Stimulated activated naive CD8-positive, alpha-beta T cell treated with anti-CD3 and anti-CD28 coated beads, Interleukin-15, Interleukin-2, amounts not matched to agents 100 U/mL and 50 U/mL, for 24 hours (primary cell): Measurements from ENCODE around the gene SEZ6L.

Source experiments
- ATAC-seq: fragments of 150-1000 bp; cut with Tn5 transposase; one replicate; pipeline ENCODE4 v1.10.0; 2021
- DNase-seq: peaks from one replicate; pipeline ENCODE4 v3.0.0; 2021

Gene SEZ6L

DNA sequence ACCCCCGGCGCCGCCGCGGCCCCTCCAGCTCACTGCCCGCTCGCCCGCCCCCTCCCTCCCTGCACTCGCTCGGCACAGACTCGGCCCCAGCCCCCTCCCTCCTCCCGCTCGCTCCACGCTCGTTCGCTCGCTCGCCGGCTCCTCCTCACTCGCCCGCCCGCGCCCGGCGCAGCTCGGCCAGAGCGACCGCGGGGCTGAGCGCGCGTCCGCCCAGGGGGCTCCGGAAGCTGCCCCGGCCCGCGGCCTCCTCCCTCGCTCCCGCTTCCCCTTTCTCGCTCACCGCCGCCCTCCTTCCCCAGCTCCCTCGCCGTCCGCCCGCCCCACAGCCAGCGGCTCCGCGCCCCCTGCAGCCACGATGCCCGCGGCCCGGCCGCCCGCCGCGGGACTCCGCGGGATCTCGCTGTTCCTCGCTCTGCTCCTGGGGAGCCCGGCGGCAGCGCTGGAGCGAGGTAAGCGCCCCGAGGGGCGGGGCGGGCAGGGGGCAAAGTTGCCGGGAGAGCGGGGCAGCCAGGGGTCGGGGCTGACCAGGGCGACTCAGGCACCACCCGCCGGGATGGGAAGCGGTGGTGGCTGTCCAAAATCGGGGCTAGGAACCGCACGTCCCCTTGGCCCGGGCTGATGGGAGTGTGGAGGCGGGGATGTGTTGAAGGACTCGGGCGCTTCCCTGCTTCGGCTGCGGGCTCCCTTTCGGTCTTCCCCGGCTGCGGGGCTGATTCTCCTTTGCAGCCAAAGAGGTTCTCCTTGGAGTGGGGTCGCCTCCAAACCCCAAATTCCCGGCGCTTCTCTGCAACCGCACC lies at the start of gene SEZ6L:
TSS of gene SEZ6L (plus strand) at position 148 of the 797 bp plus-strand sequence. CDS start at position 356, 208 bp downstream.
- ATAC-seq (peak; percentile 23), DNase-seq (peak; percentile 4)

DNA sequence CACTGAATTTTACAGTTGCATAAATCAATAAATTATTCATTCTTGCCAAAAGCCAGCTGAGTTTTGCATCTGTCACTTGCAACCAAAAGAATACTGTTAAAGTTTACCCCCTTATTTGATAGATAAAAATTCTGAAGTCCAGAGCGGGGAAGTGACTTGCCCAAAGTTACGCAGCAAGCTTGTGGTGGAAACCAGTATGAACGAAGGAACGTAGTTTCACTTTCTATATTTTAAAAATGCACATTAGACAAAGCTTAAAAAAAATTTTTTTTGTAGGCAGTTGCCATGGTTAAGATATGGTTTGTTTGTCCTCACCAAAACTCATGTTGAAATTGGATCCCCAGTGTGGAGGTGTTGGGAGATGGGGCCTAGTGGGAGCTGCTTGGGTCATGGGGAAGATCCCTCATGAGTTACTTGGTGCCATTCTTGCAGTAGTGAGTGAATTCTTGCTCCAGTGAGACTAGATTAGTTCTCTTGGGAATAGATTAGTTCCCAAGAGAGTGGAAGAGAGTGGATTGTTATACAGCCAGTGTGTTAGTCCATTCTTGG lies 46.3 kb upstream of the SEZ6L start:
- DNase-seq (no peak), ATAC-seq (no peak)

DNA sequence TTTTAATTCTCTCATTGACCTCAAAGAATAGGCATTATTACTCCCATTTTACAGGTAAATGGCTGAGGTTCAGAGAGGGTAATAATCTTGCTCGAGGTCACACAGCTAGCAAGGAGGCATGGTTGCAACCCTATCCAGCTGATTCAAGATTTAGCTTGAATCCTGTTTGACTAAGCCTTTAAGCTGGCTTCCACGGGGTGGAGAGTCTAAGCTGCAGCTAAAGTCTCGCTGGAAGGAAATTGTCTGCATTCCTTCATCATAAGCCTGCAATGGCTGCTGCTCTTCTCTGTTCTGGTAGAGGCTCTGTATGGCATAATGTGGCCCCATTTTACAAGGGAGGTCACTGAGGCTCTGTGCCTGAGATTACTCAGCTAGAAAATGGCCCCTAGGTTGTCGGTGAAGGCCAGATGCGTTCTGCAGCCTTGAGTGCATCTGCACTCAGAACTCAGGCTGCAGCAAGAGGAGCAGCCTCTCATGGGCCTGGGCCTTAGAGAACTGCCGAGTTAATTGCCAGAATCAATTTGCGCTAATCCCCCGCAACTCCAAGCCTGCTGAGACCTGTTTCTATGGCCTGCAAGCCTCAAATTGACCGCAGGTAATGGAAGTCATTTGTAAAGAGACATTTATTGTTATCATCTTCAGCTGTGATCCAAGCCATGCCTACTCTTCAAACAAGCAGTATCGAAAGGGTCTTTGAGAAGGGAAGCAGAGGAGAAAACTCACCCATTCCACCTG lies 44.1 kb upstream of the SEZ6L start:
- no peak for ATAC-seq
- no peak for DNase-seq

DNA sequence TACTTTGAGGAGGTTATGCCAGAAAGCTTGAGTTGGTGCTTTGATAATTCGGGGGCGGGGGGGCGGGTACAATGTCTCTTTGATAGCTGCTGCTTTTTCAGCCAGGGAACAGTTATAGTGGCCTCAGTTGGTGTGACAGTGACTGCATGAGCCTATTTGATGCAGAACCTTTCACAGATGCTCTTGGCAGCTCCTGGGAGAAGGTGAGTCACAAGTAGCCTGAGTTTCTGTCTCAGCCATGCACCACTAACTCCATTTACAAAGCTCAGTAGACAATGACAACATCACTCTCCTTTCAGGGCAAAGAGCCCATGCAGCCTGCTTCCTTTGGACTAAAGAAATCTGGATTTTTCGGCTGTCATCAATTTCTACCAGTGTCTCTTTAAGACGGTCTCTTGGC lies 42.1 kb upstream of the SEZ6L start:
- DNase-seq (no peak), ATAC-seq (no peak)

DNA sequence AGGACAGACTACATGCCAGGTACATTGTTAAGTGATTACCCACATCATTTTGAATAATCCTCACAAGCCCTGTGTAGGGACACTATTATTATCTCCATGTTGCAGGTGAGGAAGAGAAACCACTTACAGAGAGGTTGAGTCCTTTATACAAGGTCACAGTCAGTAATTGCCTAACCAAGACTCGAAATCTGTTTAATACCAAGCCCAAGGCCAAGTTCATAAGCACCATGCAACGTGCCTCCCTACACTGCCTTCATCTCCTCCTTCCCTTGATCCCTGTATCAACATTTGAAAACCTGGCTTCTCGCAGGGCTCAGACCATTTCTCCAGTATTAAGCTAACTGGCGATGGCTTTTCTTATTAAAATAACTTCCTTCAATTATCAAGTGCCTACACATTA lies 41.7 kb upstream of the SEZ6L start:
- no peak for DNase-seq
- ATAC-seq: no peak

DNA sequence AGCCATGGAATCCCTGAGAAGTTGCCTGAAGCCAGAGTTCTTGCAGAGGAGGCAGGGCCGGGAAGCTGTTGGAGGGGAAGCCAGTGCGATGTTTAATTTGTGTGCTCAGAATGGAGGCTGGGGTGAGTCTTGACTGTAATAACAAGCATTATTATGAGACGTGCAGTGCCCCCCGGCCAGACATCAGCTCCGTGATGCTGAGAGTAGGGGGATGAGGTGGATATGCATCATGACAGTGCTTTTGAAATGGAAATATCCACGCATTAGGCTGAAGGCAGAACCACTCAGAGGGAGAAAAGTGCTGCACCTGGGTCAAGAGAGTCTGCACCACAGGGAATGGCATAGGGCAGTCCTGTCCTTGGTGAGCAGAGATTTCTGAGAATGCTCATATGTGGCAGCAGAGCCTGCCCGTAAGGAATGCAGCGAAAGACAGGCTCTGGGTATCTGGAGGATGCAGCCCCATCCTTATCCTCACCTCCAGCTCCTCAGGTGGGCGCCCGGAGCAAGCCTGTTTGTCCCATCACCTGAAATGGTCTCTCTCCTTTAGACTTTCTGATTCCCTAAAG lies 37.6 kb upstream of the SEZ6L start:
- DNase-seq (no peak), ATAC-seq (no peak)

DNA sequence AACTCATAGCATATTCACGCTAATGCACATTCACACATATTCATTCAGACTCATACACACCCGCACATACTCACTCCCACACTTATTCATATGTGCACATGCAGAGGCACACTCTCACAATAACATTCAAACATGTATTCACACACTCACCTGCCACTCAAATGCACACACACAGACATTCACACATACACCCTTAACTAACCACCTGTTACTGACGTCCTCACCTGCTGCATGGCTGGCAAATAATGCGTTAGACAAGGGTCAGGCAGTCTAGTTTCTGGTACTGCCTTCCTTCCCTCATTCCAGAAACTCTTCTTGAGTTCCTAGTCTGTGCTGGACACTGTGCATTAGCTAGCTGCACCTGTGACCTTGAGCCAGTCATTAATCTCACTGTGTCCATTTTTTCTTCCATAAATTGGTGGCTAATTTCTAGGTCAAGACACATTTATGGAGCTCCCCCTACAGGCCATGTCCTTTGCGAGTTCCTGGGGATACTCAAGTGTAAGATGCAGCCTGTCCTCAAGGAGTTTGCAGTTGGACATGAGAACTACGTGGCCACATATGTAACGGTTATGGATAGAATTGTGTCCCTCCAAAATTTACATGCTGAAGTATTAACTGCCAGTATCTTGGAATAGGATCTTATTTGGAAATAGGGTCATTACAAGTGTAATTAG lies 34.5 kb upstream of the SEZ6L start:
- ATAC-seq: no peak

DNA sequence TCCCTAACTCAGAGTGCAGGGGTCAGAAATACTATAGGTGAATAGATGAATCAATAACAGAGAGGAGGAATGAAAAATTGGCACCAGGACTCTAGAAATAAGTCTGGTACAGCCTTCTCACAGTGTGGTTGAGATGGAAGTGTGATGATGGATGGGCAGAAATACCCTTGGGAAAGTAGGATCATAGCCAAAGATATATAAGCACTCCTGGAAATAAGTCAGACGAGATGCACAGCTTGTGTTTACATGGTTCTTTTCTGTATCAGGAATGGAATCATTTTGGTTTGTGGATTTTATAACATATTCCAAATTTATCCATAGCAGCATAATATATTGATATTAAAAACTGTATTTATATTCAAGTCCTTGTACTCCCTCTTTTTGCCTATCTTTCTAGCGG lies 33.5 kb upstream of the SEZ6L start:
- DNase-seq: no peak
- no peak for ATAC-seq

More for the DNA sequence above, 34.5 kb upstream of the SEZ6L start:
- peak; percentile 4 for DNase-seq

DNA sequence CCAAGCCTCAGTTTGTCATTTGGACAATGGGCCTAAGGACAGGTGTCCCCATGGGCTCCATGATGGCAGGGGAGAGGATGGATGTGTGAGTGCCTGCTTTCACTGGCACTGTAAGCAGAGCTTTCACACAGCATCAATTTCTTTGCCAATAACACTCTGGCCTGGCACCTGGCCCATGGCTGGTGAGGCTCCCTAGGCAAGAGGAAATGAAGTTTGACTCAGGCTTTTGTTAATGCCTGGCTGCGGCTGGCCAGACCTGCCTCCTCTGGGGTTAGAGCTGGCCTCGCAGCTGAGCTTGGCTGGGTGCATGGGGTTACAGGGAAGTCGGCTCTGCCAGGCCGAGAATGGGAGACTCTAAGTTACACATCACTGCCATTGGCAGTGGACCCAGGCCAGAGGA lies 30.0 kb upstream of the SEZ6L start:
- DNase-seq: no peak
- no peak for ATAC-seq

DNA sequence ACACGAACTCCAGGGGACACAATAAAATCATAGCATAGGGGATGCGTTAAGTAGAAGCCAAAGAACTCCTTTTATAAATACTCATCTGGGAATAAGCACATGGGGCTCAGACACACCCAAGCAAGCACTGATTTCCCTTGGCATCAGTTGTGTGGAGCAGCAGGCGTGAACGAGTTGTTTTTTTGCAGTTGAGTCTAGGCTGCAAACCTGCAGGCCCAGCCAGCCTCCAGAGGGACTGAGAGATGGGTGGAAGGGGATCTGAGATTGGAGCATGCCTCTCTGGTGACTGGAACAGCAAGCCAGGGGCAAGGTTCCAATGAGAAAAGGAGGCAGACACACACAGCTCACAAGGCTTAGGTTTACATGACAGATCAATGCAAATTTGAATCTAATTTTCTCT lies 27.4 kb upstream of the SEZ6L start:
- ATAC-seq (no peak), DNase-seq (no peak)

DNA sequence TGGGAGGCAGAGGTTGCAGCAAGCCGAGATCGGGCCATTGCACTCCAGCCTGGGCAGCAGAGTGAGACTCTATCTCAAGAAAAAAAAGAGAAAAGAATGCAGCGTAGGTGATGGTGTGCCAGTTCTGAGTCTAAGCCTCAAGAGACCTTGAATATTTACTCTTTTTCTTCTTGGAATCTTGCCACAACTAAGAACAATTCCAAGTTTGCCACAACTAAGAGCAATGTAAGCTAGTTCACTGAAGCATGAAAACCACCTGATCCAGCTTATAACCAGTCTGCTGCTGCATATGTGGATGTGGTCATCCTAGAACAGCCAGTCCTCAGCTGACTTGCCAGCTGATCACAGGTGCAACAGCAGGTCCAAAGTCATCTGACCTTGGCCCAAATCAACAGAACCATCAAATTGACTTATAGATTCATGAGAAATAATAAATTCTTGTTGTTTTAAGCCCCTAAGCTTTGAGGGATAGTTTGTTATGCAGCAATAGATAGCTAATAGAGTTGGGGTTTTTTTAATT lies 25.4 kb upstream of the SEZ6L start:
- DNase-seq: no peak

DNA sequence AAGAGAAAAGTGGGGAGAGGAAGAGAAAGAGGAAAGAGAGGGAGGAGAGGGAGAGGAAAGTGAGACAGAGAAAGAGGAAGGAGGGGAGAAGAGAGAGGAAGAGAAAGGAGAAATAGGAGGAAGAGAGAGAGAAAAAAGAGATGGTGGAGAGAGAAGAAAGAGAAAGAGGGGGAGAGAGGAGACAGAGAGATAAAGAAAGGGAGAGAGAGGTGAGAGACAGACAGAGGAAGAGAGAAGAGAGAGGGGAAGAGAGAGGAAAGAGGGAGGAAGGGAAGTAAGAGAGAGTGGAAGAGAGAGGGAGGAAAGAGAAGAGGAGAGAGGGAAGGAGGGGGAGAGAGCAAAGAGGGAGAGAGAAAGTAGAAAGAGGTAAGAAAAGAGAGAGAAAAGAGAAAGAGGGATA lies 9.4 kb upstream of the SEZ6L start:
- DNase-seq: no peak
- no peak for ATAC-seq

More for the DNA sequence above, 25.4 kb upstream of the SEZ6L start:
- no peak for ATAC-seq

DNA sequence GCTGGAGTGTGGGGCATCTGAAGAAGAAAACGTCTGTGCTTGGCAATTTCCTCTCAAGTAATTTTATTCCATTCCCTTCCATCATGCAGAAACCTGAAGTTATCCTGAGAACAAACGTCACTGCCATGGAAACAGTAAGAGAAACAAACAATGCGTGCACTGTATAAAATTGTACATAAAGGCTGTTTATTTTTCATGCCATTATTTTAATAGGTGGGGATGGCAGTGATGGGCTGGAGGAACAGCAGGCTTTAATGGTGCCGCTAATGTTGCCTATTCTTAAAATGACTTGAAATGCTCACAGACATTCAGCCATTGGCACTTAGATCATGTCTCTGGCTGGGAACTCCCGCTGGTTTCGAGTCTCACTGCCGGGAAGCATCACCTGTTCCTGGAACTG lies 7.5 kb upstream of the SEZ6L start:
- DNase-seq: no peak
- no peak for ATAC-seq

DNA sequence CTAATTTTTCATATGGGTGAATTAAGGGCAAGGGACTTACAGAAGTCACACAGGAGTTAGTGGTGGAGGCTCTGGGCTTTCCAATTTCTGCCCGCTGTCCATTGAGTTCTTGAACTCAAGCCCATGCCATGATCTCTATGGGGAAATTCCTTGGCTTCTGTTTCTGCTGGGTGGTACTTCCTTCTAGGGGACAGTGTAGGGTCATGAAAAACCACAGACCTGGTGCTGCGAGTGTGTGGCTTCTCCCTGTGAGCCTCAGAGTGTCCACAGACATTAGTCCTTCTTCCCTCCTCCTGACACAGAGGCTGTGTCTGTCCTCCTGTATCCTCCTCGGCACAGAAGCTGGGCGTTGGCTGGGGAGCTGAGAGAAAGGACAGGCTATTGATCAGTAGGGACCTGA lies 6.3 kb upstream of the SEZ6L start:
- DNase-seq (no peak), ATAC-seq (no peak)

DNA sequence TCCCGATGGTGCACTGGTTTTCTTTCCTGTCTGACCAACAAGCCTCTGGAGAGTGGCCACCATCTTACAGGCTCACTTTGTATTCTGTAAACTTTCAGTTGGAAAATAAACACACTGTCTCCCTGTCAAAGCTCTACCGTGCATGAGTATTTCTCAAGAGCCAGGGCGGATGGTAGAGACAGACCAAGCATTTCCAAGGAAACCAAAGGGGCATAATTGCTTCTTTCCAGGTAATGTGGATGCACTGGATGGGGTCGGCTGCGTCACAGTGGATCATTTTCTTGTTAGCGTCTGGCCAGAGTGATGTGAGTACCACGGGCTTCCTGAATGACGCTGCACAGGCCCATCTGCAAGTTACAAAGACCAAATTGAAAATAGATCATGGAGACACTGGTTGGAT lies 5.1 kb upstream of the SEZ6L start:
- DNase-seq: no peak
- no peak for ATAC-seq

DNA sequence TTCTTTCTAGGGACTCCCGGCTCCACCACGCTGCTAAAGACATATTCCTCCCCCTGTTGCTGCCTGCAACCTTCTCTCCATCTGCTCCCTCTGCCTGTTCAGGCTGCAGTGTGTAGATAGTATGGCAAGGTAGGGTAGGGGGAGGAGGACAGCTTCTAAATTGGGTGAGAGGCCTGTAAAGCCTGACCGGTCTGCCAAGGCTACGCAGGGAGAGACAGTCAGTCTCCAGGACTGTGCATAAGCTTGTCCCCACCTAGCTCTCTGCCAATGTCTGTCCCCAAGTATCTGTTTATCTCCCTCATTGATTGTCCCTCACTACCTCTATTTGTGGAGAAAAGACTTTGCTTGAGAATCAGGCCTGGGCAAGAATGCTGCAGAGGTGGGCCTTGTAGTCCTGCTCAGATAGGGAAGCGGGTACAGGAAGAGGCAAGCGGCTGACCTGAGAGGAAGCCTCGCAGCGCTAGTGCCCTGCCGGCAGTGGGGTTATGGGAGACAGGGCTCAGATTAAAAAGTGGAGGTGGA lies 871 bp upstream of the SEZ6L start:
- DNase-seq (no peak), ATAC-seq (no peak)

DNA sequence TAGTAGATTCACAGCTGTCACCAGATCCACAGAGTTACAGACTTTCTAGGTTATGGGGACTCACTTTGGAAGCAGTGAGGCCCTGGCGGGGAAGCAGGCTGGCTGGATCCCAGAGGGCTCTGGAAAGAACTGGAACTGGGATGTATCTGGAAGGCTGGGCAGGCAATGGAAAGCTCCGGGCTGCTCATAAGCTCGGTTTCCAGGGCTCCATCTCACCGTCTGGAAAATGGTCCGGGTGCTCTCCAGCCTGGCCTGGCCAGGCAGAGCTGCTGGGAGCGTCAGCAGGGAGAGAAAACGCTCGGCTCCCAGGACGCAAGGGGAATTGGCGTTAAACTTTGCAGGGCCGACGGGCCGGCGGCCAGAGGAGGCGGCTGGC lies 335 bp upstream of the SEZ6L start:
- ATAC-seq (no peak), DNase-seq (no peak)

DNA sequence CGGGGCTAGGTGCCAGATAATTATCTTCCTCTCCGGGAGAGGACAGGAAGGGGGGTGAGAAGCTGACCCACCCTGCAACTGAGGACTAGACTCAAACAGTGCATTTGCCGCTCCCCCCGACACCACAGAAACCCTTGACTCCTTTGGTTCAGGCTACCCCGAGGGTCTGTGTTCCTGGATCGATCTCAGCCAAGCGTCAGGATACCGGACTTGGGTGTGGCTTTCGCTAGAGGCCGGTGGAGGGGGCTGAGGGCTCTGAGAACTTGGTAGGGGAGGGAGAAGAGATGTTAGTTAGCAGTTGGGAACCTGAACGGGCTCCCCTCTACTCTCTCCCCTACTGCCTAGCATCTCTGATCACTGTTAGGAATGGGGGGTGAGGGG lies 840 bp downstream of the SEZ6L start:
- no peak for ATAC-seq
- DNase-seq: no peak

DNA sequence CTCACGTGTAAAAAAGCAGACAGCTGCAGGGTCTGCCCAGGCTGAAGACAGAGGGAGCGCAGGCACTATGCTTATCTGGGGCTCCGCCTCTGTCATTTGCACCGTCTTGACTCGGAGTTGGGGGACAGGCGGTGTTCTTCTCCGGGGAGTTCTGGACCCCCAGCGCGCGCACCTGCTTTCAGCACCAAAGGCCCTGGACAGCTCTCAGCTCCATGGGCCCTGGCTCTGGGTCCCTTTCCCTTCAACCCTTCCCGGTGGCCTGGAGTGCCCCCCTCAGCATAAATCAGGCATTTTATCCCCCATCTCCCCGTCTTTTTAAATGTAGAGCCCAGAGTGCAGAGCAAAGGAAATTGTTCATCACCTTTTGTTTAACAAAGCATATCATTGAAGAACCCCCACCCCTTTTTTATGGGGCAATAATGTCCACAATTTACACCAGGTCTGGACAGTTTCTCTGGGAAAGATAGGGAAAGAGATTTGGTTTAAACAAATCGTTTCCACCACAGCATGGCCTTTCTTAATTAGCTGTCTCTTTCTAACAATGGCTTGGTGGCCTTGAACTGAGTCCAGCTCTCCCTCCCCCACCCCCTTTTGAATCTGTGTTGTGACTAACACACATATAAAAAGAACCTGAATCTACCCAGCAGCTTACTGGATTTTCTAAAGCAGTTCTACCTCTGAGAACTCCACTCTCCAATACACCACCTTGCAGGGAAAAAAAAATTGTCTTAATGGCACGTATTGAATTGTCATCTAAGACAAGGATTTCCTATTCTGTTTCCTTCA lies 1.7 kb downstream of the SEZ6L start:
- peak; percentile 9 for DNase-seq
- no peak for ATAC-seq

DNA sequence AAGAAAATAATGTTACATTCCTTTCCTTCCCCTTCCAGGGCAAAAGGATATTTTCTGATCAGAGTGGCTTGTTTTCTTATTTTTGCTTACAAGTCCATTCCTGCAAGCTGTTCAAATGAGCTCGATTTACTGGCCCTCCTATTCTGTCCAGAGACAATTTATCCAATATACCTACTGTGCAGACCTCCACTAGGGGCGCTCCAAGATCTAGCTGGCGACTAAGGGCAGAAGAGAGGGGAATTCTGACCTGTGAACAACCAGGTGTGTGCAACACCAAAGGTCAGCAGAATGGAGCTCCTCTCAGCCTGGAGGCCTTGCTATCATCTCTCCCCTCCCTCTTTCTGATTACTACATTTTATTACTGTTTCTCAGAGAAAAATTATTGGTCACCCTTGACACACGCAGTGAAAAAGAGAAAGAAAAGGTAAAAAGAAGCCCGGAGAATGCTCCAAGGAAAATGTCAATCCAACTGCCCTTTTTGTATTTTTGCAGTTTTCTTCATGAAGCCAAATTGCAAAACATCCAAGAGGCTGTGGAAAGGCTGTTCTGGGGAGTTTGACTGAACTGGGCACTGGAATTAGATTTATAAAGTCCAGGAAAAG lies 3.2 kb downstream of the SEZ6L start:
- ATAC-seq: peak; percentile 43
- peak; percentile 35 for DNase-seq

DNA sequence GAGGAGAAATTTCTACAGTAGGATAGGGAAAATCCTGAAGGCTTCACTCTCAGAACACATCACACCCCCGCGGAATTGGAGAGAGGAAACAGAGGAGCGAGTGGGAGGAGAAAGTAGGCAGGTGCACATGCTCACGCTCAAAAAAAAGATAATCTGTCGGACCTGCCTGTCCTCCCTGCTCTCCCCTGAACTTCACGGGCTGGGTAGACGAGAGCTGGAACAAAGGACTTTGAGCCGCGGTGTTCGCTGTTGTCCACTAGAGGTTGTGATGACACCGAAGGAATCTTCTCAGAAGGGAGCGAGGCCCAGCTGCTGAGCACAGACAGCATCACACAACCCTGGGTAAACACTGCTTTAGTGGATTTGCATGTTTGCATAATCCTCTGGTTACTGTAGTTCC lies 5.0 kb downstream of the SEZ6L start:
- DNase-seq (no peak), ATAC-seq (no peak)
